ENCODE data around the gene AKNAD1.

AKNAD1 gene

DNA sequence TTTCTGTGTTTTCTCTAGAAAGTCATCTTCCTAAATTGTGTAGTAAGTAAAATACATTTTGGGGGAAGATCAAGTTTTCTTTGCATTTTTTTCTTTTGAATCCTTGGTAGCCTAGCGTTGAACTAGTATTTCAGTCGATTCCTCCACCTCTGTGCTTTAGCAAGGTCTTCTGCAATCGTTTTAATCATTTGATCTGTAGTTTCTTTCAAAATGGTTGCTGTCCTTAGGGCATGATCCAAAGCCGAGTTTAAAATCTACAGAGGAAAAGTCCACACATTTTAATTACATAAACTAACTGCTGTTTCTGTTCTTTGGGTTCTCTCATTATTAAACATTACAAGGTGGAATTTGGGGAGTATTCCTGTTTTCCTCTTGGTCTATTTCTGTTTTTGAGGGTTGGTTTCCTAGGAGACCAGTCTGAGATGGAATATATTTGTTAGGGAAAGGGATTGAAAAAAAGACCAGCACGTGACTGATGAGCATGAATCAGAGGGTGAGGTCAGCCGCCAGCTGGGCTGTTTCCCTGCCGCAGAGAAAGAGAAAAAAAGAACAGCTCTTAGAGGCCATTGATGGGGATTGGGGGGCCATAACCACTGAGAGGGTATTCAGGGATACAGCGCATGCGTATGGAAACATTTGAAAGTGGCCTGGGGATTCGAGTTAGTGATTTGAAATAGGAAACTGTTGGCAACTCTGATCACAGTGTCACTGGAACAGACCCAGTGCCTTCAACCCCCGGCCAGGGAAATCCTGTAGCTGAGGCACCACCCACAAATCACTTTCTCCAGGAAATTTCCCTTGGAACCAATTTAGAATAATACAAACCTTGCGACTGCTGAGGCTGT lies 40.6 kb downstream of the AKNAD1 start (continued):
- no peak for TF ChIP-seq ZFP41 (tag by site-specific recombination; IDR thresholded peaks at IDR 0.05; ENCODE audit: borderline replicate concordance)
- TF ChIP-seq EGR2 (tag by site-specific recombination; IDR thresholded peaks at IDR 0.05; ENCODE audit: low read depth), result no peak
- TF ChIP-seq ZNF2 (tag by site-specific recombination; IDR thresholded peaks at IDR 0.05), result 0 out of 2 replicates have a peak, but pooled peaks have one; percentile 18
- TF ChIP-seq, protein P1, sequence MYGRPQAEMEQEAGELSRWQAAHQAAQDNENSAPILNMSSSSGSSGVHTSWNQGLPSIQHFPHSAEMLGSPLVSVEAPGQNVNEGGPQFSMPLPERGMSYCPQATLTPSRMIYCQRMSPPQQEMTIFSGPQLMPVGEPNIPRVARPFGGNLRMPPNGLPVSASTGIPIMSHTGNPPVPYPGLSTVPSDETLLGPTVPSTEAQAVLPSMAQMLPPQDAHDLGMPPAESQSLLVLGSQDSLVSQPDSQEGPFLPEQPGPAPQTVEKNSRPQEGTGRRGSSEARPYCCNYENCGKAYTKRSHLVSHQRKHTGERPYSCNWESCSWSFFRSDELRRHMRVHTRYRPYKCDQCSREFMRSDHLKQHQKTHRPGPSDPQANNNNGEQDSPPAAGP (tag by site-specific recombination; IDR thresholded peaks at IDR 0.05), result no peak
- TF ChIP-seq ZNF792 (tag by site-specific recombination; IDR thresholded peaks at IDR 0.05), result no peak
- TF ChIP-seq ZNF488 (tag by site-specific recombination; IDR thresholded peaks at IDR 0.05), result no peak
- TF ChIP-seq ZNF157 (tag by site-specific recombination; IDR thresholded peaks at IDR 0.05), result no peak
- TF ChIP-seq ZBTB8A (tag by site-specific recombination; IDR thresholded peaks at IDR 0.05), result no peak
- TF ChIP-seq MEIS1 (CRISPR knock-in tag; IDR thresholded peaks at IDR 0.05; ENCODE audit: borderline replicate concordance), result no peak
- TF ChIP-seq, protein P2, sequence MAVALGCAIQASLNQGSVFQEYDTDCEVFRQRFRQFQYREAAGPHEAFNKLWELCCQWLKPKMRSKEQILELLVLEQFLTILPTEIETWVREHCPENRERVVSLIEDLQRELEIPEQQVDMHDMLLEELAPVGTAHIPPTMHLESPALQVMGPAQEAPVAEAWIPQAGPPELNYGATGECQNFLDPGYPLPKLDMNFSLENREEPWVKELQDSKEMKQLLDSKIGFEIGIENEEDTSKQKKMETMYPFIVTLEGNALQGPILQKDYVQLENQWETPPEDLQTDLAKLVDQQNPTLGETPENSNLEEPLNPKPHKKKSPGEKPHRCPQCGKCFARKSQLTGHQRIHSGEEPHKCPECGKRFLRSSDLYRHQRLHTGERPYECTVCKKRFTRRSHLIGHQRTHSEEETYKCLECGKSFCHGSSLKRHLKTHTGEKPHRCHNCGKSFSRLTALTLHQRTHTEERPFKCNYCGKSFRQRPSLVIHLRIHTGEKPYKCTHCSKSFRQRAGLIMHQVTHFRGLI (tag by site-specific recombination; IDR thresholded peaks at IDR 0.05), result no peak
- TF ChIP-seq ZNF837 (tag by site-specific recombination; IDR thresholded peaks at IDR 0.05), result no peak
- TF ChIP-seq ZNF335 (tag by site-specific recombination; conservative IDR thresholded peaks at IDR 0.05), result peak; percentile 46
- no peak for TF ChIP-seq ZSCAN16 (tag by site-specific recombination; IDR thresholded peaks at IDR 0.05)
- no peak for TF ChIP-seq GLIS1 (tag by site-specific recombination; IDR thresholded peaks at IDR 0.05)
- TF ChIP-seq IKZF3 (tag by site-specific recombination; IDR thresholded peaks at IDR 0.05), result peak; percentile 83
- TF ChIP-seq ZNF558 (tag by site-specific recombination; IDR thresholded peaks at IDR 0.05), result peak; percentile 19; the same call in 1 of the 2 replicates
- TF ChIP-seq, protein P3, sequence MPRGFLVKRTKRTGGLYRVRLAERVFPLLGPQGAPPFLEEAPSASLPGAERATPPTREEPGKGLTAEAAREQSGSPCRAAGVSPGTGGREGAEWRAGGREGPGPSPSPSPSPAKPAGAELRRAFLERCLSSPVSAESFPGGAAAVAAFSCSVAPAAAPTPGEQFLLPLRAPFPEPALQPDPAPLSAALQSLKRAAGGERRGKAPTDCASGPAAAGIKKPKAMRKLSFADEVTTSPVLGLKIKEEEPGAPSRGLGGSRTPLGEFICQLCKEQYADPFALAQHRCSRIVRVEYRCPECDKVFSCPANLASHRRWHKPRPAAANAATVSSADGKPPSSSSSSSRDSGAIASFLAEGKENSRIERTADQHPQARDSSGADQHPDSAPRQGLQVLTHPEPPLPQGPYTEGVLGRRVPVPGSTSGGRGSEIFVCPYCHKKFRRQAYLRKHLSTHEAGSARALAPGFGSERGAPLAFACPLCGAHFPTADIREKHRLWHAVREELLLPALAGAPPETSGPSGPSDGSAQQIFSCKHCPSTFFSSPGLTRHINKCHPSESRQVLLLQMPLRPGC (tag by site-specific recombination; IDR thresholded peaks at IDR 0.05), result no peak
- TF ChIP-seq RBAK (tag by site-specific recombination; IDR thresholded peaks at IDR 0.05), result no peak
- TF ChIP-seq ZNF701 (tag by site-specific recombination; IDR thresholded peaks at IDR 0.05), result no peak
- TF ChIP-seq ZNF280C (tag by site-specific recombination; IDR thresholded peaks at IDR 0.05), result no peak
- TF ChIP-seq ZBTB7A (tag by site-specific recombination; IDR thresholded peaks at IDR 0.05; ENCODE audit: low read depth), result no peak
- TF ChIP-seq ZNF660 (tag by site-specific recombination; IDR thresholded peaks at IDR 0.05), result 0 out of 2 replicates have a peak, but pooled peaks have one; percentile 51
- TF ChIP-seq, protein P4, sequence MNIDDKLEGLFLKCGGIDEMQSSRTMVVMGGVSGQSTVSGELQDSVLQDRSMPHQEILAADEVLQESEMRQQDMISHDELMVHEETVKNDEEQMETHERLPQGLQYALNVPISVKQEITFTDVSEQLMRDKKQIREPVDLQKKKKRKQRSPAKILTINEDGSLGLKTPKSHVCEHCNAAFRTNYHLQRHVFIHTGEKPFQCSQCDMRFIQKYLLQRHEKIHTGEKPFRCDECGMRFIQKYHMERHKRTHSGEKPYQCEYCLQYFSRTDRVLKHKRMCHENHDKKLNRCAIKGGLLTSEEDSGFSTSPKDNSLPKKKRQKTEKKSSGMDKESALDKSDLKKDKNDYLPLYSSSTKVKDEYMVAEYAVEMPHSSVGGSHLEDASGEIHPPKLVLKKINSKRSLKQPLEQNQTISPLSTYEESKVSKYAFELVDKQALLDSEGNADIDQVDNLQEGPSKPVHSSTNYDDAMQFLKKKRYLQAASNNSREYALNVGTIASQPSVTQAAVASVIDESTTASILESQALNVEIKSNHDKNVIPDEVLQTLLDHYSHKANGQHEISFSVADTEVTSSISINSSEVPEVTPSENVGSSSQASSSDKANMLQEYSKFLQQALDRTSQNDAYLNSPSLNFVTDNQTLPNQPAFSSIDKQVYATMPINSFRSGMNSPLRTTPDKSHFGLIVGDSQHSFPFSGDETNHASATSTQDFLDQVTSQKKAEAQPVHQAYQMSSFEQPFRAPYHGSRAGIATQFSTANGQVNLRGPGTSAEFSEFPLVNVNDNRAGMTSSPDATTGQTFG (tag by site-specific recombination; IDR thresholded peaks at IDR 0.05; ENCODE audit: borderline replicate concordance), result no peak
- peak; percentile 99 for TF ChIP-seq ZNF362 (tag by site-specific recombination; IDR thresholded peaks at IDR 0.05)
- TF ChIP-seq ZNF133 (tag by site-specific recombination; IDR thresholded peaks at IDR 0.05), result no peak
- TF ChIP-seq, protein P5, sequence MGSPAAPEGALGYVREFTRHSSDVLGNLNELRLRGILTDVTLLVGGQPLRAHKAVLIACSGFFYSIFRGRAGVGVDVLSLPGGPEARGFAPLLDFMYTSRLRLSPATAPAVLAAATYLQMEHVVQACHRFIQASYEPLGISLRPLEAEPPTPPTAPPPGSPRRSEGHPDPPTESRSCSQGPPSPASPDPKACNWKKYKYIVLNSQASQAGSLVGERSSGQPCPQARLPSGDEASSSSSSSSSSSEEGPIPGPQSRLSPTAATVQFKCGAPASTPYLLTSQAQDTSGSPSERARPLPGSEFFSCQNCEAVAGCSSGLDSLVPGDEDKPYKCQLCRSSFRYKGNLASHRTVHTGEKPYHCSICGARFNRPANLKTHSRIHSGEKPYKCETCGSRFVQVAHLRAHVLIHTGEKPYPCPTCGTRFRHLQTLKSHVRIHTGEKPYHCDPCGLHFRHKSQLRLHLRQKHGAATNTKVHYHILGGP (tag by site-specific recombination; IDR thresholded peaks at IDR 0.05), result no peak
